H9 (cell line): ENCODE results near the gene ARPC1B. TPM values are rescaled to one million over a fixed set of nuclear protein-coding genes. Genes with fewer than 3 reads are reported as not detected.

Experiments used
- DNase-seq: peaks from one replicate; pipeline ENCODE4 v3.0.0-alpha.2; 2017
- H2AFZ ChIP-seq: one replicate; pipeline ENCODE4 v1.6.1; 2013; ENCODE audit warnings: mild to moderate bottlenecking, low read length, control low read depth, moderate library complexity
- H2AK5ac ChIP-seq: 2 replicates; pipeline ENCODE4 v1.6.1; 2013; ENCODE audit warnings: low read length, control low read depth, mixed read lengths; ENCODE audit not compliant: insufficient read length
- H2BK120ac ChIP-seq: one replicate; pipeline ENCODE4 v1.6.1; 2013; ENCODE audit warnings: low read depth, mild to moderate bottlenecking, low read length, control low read depth, inconsistent platforms; ENCODE audit not compliant: poor library complexity, severe bottlenecking
- H2BK12ac ChIP-seq: 2 replicates; pipeline ENCODE4 v1.6.1; 2013; ENCODE audit warnings: low read length, control low read depth, mixed read lengths, low read depth; ENCODE audit not compliant: insufficient read length
- H2BK15ac ChIP-seq: 2 replicates; pipeline ENCODE4 v1.6.1; 2013; ENCODE audit warnings: low read depth, low read length, control low read depth
- H2BK20ac ChIP-seq: one replicate; pipeline ENCODE4 v1.6.1; 2013; ENCODE audit warnings: low read depth, mild to moderate bottlenecking, low read length, control low read depth, inconsistent platforms; ENCODE audit not compliant: poor library complexity, severe bottlenecking
- H2BK5ac ChIP-seq: 2 replicates; pipeline ENCODE4 v1.6.1; 2013; ENCODE audit warnings: low read length, control low read depth, mixed read lengths; ENCODE audit not compliant: insufficient read length
- H3K14ac ChIP-seq: 2 replicates; pipeline ENCODE4 v1.6.1; 2013; ENCODE audit warnings: low read length, control low read depth; ENCODE audit not compliant: insufficient read depth
- H3K18ac ChIP-seq: 2 replicates; pipeline ENCODE4 v1.6.1; 2013; ENCODE audit warnings: low read depth, mild to moderate bottlenecking, mixed read lengths, low read length, control low read depth; ENCODE audit not compliant: insufficient read length
- H3K23ac ChIP-seq: 2 replicates; pipeline ENCODE4 v1.6.1; 2013; ENCODE audit warnings: low read length, control low read depth, mixed read lengths, low read depth; ENCODE audit not compliant: insufficient read length
- H3K23me2 ChIP-seq: 2 replicates; pipeline ENCODE4 v1.6.1; 2013; ENCODE audit warnings: low read depth, mild to moderate bottlenecking, mixed read lengths, low read length, control low read depth; ENCODE audit not compliant: insufficient read length, poor library complexity, severe bottlenecking
- H3K27ac ChIP-seq: 2 replicates; pipeline ENCODE4 v1.5.1; 2013; ENCODE audit warnings: low read length, control low read depth, mixed read lengths, low read depth; ENCODE audit not compliant: insufficient read length
- H3K27me3 ChIP-seq: 2 replicates; pipeline ENCODE4 v1.6.1; 2013; ENCODE audit warnings: low read length, control low read depth, inconsistent platforms; ENCODE audit not compliant: insufficient read depth
- H3K4ac ChIP-seq: 2 replicates; pipeline ENCODE4 v1.6.1; 2013; ENCODE audit warnings: low read depth, mild to moderate bottlenecking, control low read depth, inconsistent platforms, low read length, moderate library complexity
- H3K4me1 ChIP-seq: 2 replicates; pipeline ENCODE4 v1.6.1; 2013; ENCODE audit warnings: low read length, control low read depth, inconsistent platforms; ENCODE audit not compliant: insufficient read depth
- H3K4me2 ChIP-seq: 2 replicates; pipeline ENCODE4 v1.6.1; 2013; ENCODE audit warnings: low read length, control low read depth, mixed read lengths; ENCODE audit not compliant: insufficient read length, insufficient read depth
- H3K56ac ChIP-seq: 2 replicates; pipeline ENCODE4 v1.6.1; 2013; ENCODE audit warnings: low read depth, mild to moderate bottlenecking, mixed read lengths, low read length, control low read depth; ENCODE audit not compliant: insufficient read length
- H3K79me1 ChIP-seq: 2 replicates; pipeline ENCODE4 v1.6.1; 2013; ENCODE audit warnings: low read depth, mild to moderate bottlenecking, moderate library complexity, low read length, control low read depth, inconsistent platforms; ENCODE audit not compliant: insufficient read depth, poor library complexity, severe bottlenecking
- H3K79me2 ChIP-seq: 2 replicates; pipeline ENCODE4 v1.6.1; 2013; ENCODE audit warnings: low read length, control low read depth, inconsistent platforms; ENCODE audit not compliant: insufficient read depth
- H3K9ac ChIP-seq: 2 replicates; pipeline ENCODE4 v1.6.1; 2013; ENCODE audit warnings: low read length, control low read depth, mixed read lengths; ENCODE audit not compliant: insufficient read length; ENCODE audit errors: extremely low read depth
- H3K9me3 ChIP-seq: one replicate; pipeline ENCODE4 v1.6.1; 2013; ENCODE audit warnings: low read depth, low read length, inconsistent platforms; ENCODE audit not compliant: control insufficient read depth
- H3T11ph ChIP-seq: one replicate; pipeline ENCODE4 v1.6.1; 2013; ENCODE audit warnings: mild to moderate bottlenecking, low read length, control low read depth, inconsistent platforms
- H4K20me1 ChIP-seq: one replicate; pipeline ENCODE4 v1.6.1; 2013; ENCODE audit not compliant: control insufficient read depth, insufficient read length, insufficient read depth
- H4K5ac ChIP-seq: 2 replicates; pipeline ENCODE4 v1.6.1; 2013; ENCODE audit warnings: low read depth, mild to moderate bottlenecking, mixed read lengths, low read length, control low read depth; ENCODE audit not compliant: insufficient read length
- H4K8ac ChIP-seq: replicated peaks from 2 replicates; pipeline ENCODE4 v1.6.1; 2013; ENCODE audit warnings: low read length, control low read depth, mixed read lengths, low read depth; ENCODE audit not compliant: insufficient read length
- H4K91ac ChIP-seq: 2 replicates; pipeline ENCODE4 v1.6.1; 2013; ENCODE audit warnings: low read depth, mild to moderate bottlenecking, moderate library complexity, mixed read lengths, low read length, control low read depth; ENCODE audit not compliant: insufficient read length
- H3K27ac Mint-ChIP-seq, 3 experiments: 2 replicates in 2 of 3; 3 replicates in 1 of 3; pipeline ENCODE4 v1.8.0; 2020 to 2021; ENCODE audit warnings: mixed read lengths in 3 of 3, mild to moderate bottlenecking in 1 of 3, moderate library complexity in 1 of 3
- H3K27me3 Mint-ChIP-seq: 2 replicates; pipeline ENCODE4 v1.8.0; 2021; ENCODE audit warnings: low read depth, mild to moderate bottlenecking, moderate library complexity, mixed read lengths
- H3K36me3 Mint-ChIP-seq, 3 experiments: 2 replicates in 2 of 3; 3 replicates in 1 of 3; pipeline ENCODE4 v1.8.0; 2020 to 2021; ENCODE audit warnings: low read depth in 3 of 3, mixed read lengths in 3 of 3; ENCODE audit not compliant: insufficient read depth in 1 of 3
- H3K4me1 Mint-ChIP-seq, 2 experiments: 2 replicates each; pipeline ENCODE4 v1.8.0; 2020; ENCODE audit warnings: mixed read lengths in 2 of 2
- H3K4me3 Mint-ChIP-seq, 2 experiments: 2 replicates in 1 of 2; 3 replicates in 1 of 2; pipeline ENCODE4 v1.8.0; 2020 to 2021; ENCODE audit warnings: mild to moderate bottlenecking in 2 of 2, mixed read lengths in 2 of 2, moderate library complexity in 1 of 2
- H3K9me3 Mint-ChIP-seq, 2 experiments: 2 replicates in 1 of 2; 3 replicates in 1 of 2; pipeline ENCODE4 v1.8.0; 2020; ENCODE audit warnings: mild to moderate bottlenecking in 2 of 2, mixed read lengths in 2 of 2, moderate library complexity in 1 of 2
- CTCF ChIP-seq: fragments of 200-600 bp; sonication (generic); conservative IDR thresholded peaks from 3 replicates; pipeline ENCODE4 v1.8.0; 2021; ENCODE audit warnings: antibody characterized with exemption, mild to moderate bottlenecking
- WGBS: extraction: QIAGEN DNeasy Blood & Tissue Kit; methylation state at CpG from one replicate; pipeline ENCODE4 v1.1.7; 2013; ENCODE audit warnings: missing lambda C conversion rate, low lambda C conversion rate, mixed read lengths; ENCODE audit not compliant: insufficient read length; ENCODE audit errors: extremely low coverage; 5-methylcytosine and 5-hydroxymethylcytosine counted together
- total RNA-seq: library from RNA; stranded (reverse); gene quantifications from 2 replicates; pipeline ENCODE4 v1.2.1, GENCODE V29; 2021

The ARPC1B gene
- total RNA-seq, 1 experiment from 2014 or later, result 56.3 TPM

DNA sequence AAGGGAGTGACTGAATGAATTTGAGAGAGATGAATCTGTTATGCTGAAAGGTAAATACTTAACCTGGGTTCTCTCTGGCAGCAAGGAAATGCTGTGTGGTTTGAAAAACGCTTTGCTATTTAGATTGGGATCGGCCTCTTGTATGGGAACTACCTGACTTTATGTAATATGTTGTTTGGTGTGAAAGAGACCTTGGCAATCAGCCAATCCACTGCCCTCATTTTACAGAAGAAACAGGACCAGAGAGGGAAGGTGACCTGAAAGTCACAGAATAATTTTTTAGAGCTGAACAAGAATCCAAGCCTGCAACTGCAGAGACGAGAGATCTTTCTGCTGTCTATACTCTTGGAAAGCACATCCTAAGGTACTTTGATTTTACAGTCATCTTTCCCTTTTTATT is 35.3 kb downstream of the ARPC1B start:
- Histone ChIP-seq H3K27ac (peak overlapping the region; percentile 94), H3K4me1 (no peaks in the 10 kb centered on the region), H3K27me3 (no peaks in the 10 kb centered on the region), H3K79me2 (peaks cover 31% of the 10 kb centered on the region), H3K23ac (no peak overlapping the region), H2AFZ (no peak overlapping the region), H2BK5ac (no peak overlapping the region), H3K79me1 (peaks cover 9% of the 10 kb centered on the region), H2BK120ac (no peak overlapping the region), H2BK12ac (no peak overlapping the region), H3K18ac (no peak overlapping the region), H2BK15ac (no peak overlapping the region), H3K56ac (no peak overlapping the region), H3K9me3 (no peaks in the 10 kb centered on the region), H4K8ac (no peak overlapping the region), H4K5ac (no peak overlapping the region), H3K9ac (no peak overlapping the region), H2BK20ac (no peak overlapping the region), H3K4ac (no peak overlapping the region), H4K91ac (no peak overlapping the region), H3K23me2 (peaks cover 16% of the 10 kb centered on the region), H3T11ph (no peak overlapping the region), H4K20me1 (no peaks in the 10 kb centered on the region), H2AK5ac (no peak overlapping the region), H3K4me2 (peak overlapping the region; percentile 91), H3K14ac (no peak overlapping the region)
- H3K9me3 Mint-ChIP-seq, result peaks cover 1% of the 10 kb centered on the region in 2 experiments; a peak in 2 of 5 replicates
- peaks cover 36 to 58% (median 49%) of the 10 kb centered on the region in 3 experiments; a peak in 6 of 7 replicates for H3K36me3 Mint-ChIP-seq
- no CpG with 5 or more reads among the region's 3 CpGs for WGBS
- H3K4me3 Mint-ChIP-seq, result peak overlapping the region; percentile 95 to 96
- no peak for TF ChIP-seq CTCF
- peaks cover 19 to 23% of the 10 kb centered on the region in 2 experiments for H3K4me1 Mint-ChIP-seq
- H3K27ac Mint-ChIP-seq, result peak overlapping the region in 2 of 3 experiments; percentile 82 to 99; a peak in 1 of 7 replicates
- no peak for DNase-seq
- no peaks in the 10 kb centered on the region for H3K27me3 Mint-ChIP-seq
